NCI-H2171 (cell line): ENCODE data around the gene NR2F6.

Source experiments
- DNase-seq: peaks from one replicate; lab custom pipeline; 2025; lab: John Stamatoyannopoulos, UW

The NR2F6 gene

GRCh38 chr19:17237747-17238706, 7.7 kb downstream of the NR2F6 start:
- no peak for DNase-seq

- DNase-seq, result no peak
Observed at GRCh38 chr19:17236811-17237543, 8.7 kb downstream of the NR2F6 start.

- DNase-seq, result peak; percentile 52
Observed at GRCh38 chr19:17235971-17236777, 9.5 kb downstream of the NR2F6 start.

GRCh38 chr19:17235300-17235970, 10.3 kb downstream of the NR2F6 start:
- DNase-seq, result peak; percentile 62

GRCh38 chr19:17234911-17235299, 10.8 kb downstream of the NR2F6 start:
- DNase-seq, result peak; percentile 26

- DNase-seq, result no peak
Observed at GRCh38 chr19:17232258-17232657, 13.5 kb downstream of the NR2F6 start.

GRCh38 chr19:17229890-17230289, 15.8 kb downstream of the NR2F6 start:
- DNase-seq, result no peak

GRCh38 chr19:17227798-17228367, 17.8 kb downstream of the NR2F6 start:
- DNase-seq, result no peak

- peak; percentile 97 for DNase-seq
Observed at GRCh38 chr19:17226002-17226933, 19.5 kb downstream of the NR2F6 start, which contains the start of gene OCEL1. TSS of gene OCEL1 (plus strand) at chr19:17226226. CDS start at chr19:17226248, 22 bp downstream.

- DNase-seq, result no peak
Observed at GRCh38 chr19:17225053-17225452, 20.7 kb downstream of the NR2F6 start.

- DNase-seq, result no peak
Observed at GRCh38 chr19:17220207-17220758, 25.4 kb downstream of the NR2F6 start.

GRCh38 chr19:17219286-17219685, 26.4 kb downstream of the NR2F6 start:
- no peak for DNase-seq

- no peak for DNase-seq
Observed at GRCh38 chr19:17216058-17216670, 29.6 kb downstream of the NR2F6 start.

- peak; percentile 91 for DNase-seq
Observed at GRCh38 chr19:17215127-17215971, 30.4 kb downstream of the NR2F6 start, which contains the start of gene USE1. TSS of gene USE1 (plus strand) at chr19:17215357. CDS start at chr19:17215406, 49 bp downstream.

GRCh38 chr19:17214508-17215126, 31.1 kb downstream of the NR2F6 start:
- DNase-seq, result no peak

- no peak for DNase-seq
Observed at GRCh38 chr19:17213334-17213733, 32.4 kb downstream of the NR2F6 start.

GRCh38 chr19:17211547-17212446, 33.9 kb downstream of the NR2F6 start:
- DNase-seq, result no peak
